H9 (cell line): ENCODE data around the gene INHBB. TPM values are rescaled to one million over a fixed set of nuclear protein-coding genes. Genes with fewer than 3 reads are reported as not detected.

ENCODE experiments used
- DNase-seq: peaks from one replicate; pipeline ENCODE4 v3.0.0-alpha.2; 2017
- H2AFZ ChIP-seq: one replicate; pipeline ENCODE4 v1.6.1; 2013; ENCODE audit warnings: mild to moderate bottlenecking, low read length, control low read depth, moderate library complexity
- H2AK5ac ChIP-seq: 2 replicates; pipeline ENCODE4 v1.6.1; 2013; ENCODE audit warnings: low read length, control low read depth, mixed read lengths; ENCODE audit not compliant: insufficient read length
- H2BK120ac ChIP-seq: one replicate; pipeline ENCODE4 v1.6.1; 2013; ENCODE audit warnings: low read depth, mild to moderate bottlenecking, low read length, control low read depth, inconsistent platforms; ENCODE audit not compliant: poor library complexity, severe bottlenecking
- H2BK12ac ChIP-seq: 2 replicates; pipeline ENCODE4 v1.6.1; 2013; ENCODE audit warnings: low read length, control low read depth, mixed read lengths, low read depth; ENCODE audit not compliant: insufficient read length
- H2BK15ac ChIP-seq: 2 replicates; pipeline ENCODE4 v1.6.1; 2013; ENCODE audit warnings: low read depth, low read length, control low read depth
- H2BK20ac ChIP-seq: one replicate; pipeline ENCODE4 v1.6.1; 2013; ENCODE audit warnings: low read depth, mild to moderate bottlenecking, low read length, control low read depth, inconsistent platforms; ENCODE audit not compliant: poor library complexity, severe bottlenecking
- H2BK5ac ChIP-seq: 2 replicates; pipeline ENCODE4 v1.6.1; 2013; ENCODE audit warnings: low read length, control low read depth, mixed read lengths; ENCODE audit not compliant: insufficient read length
- H3K14ac ChIP-seq: 2 replicates; pipeline ENCODE4 v1.6.1; 2013; ENCODE audit warnings: low read length, control low read depth; ENCODE audit not compliant: insufficient read depth
- H3K18ac ChIP-seq: 2 replicates; pipeline ENCODE4 v1.6.1; 2013; ENCODE audit warnings: low read depth, mild to moderate bottlenecking, mixed read lengths, low read length, control low read depth; ENCODE audit not compliant: insufficient read length
- H3K23ac ChIP-seq: 2 replicates; pipeline ENCODE4 v1.6.1; 2013; ENCODE audit warnings: low read length, control low read depth, mixed read lengths, low read depth; ENCODE audit not compliant: insufficient read length
- H3K23me2 ChIP-seq: 2 replicates; pipeline ENCODE4 v1.6.1; 2013; ENCODE audit warnings: low read depth, mild to moderate bottlenecking, mixed read lengths, low read length, control low read depth; ENCODE audit not compliant: insufficient read length, poor library complexity, severe bottlenecking
- H3K27ac ChIP-seq: 2 replicates; pipeline ENCODE4 v1.5.1; 2013; ENCODE audit warnings: low read length, control low read depth, mixed read lengths, low read depth; ENCODE audit not compliant: insufficient read length
- H3K27me3 ChIP-seq: 2 replicates; pipeline ENCODE4 v1.6.1; 2013; ENCODE audit warnings: low read length, control low read depth, inconsistent platforms; ENCODE audit not compliant: insufficient read depth
- H3K4ac ChIP-seq: 2 replicates; pipeline ENCODE4 v1.6.1; 2013; ENCODE audit warnings: low read depth, mild to moderate bottlenecking, control low read depth, inconsistent platforms, low read length, moderate library complexity
- H3K4me1 ChIP-seq: 2 replicates; pipeline ENCODE4 v1.6.1; 2013; ENCODE audit warnings: low read length, control low read depth, inconsistent platforms; ENCODE audit not compliant: insufficient read depth
- H3K4me2 ChIP-seq: 2 replicates; pipeline ENCODE4 v1.6.1; 2013; ENCODE audit warnings: low read length, control low read depth, mixed read lengths; ENCODE audit not compliant: insufficient read length, insufficient read depth
- H3K56ac ChIP-seq: 2 replicates; pipeline ENCODE4 v1.6.1; 2013; ENCODE audit warnings: low read depth, mild to moderate bottlenecking, mixed read lengths, low read length, control low read depth; ENCODE audit not compliant: insufficient read length
- H3K79me1 ChIP-seq: 2 replicates; pipeline ENCODE4 v1.6.1; 2013; ENCODE audit warnings: low read depth, mild to moderate bottlenecking, moderate library complexity, low read length, control low read depth, inconsistent platforms; ENCODE audit not compliant: insufficient read depth, poor library complexity, severe bottlenecking
- H3K79me2 ChIP-seq: 2 replicates; pipeline ENCODE4 v1.6.1; 2013; ENCODE audit warnings: low read length, control low read depth, inconsistent platforms; ENCODE audit not compliant: insufficient read depth
- H3K9ac ChIP-seq: 2 replicates; pipeline ENCODE4 v1.6.1; 2013; ENCODE audit warnings: low read length, control low read depth, mixed read lengths; ENCODE audit not compliant: insufficient read length; ENCODE audit errors: extremely low read depth
- H3K9me3 ChIP-seq: one replicate; pipeline ENCODE4 v1.6.1; 2013; ENCODE audit warnings: low read depth, low read length, inconsistent platforms; ENCODE audit not compliant: control insufficient read depth
- H3T11ph ChIP-seq: one replicate; pipeline ENCODE4 v1.6.1; 2013; ENCODE audit warnings: mild to moderate bottlenecking, low read length, control low read depth, inconsistent platforms
- H4K20me1 ChIP-seq: one replicate; pipeline ENCODE4 v1.6.1; 2013; ENCODE audit not compliant: control insufficient read depth, insufficient read length, insufficient read depth
- H4K5ac ChIP-seq: 2 replicates; pipeline ENCODE4 v1.6.1; 2013; ENCODE audit warnings: low read depth, mild to moderate bottlenecking, mixed read lengths, low read length, control low read depth; ENCODE audit not compliant: insufficient read length
- H4K8ac ChIP-seq: replicated peaks from 2 replicates; pipeline ENCODE4 v1.6.1; 2013; ENCODE audit warnings: low read length, control low read depth, mixed read lengths, low read depth; ENCODE audit not compliant: insufficient read length
- H4K91ac ChIP-seq: 2 replicates; pipeline ENCODE4 v1.6.1; 2013; ENCODE audit warnings: low read depth, mild to moderate bottlenecking, moderate library complexity, mixed read lengths, low read length, control low read depth; ENCODE audit not compliant: insufficient read length
- H3K27ac Mint-ChIP-seq, 3 experiments: 2 replicates in 2 of 3; 3 replicates in 1 of 3; pipeline ENCODE4 v1.8.0; 2020 to 2021; ENCODE audit warnings: mixed read lengths in 3 of 3, mild to moderate bottlenecking in 1 of 3, moderate library complexity in 1 of 3
- H3K27me3 Mint-ChIP-seq: 2 replicates; pipeline ENCODE4 v1.8.0; 2021; ENCODE audit warnings: low read depth, mild to moderate bottlenecking, moderate library complexity, mixed read lengths
- H3K36me3 Mint-ChIP-seq, 3 experiments: 2 replicates in 2 of 3; 3 replicates in 1 of 3; pipeline ENCODE4 v1.8.0; 2020 to 2021; ENCODE audit warnings: low read depth in 3 of 3, mixed read lengths in 3 of 3; ENCODE audit not compliant: insufficient read depth in 1 of 3
- H3K4me1 Mint-ChIP-seq, 2 experiments: 2 replicates each; pipeline ENCODE4 v1.8.0; 2020; ENCODE audit warnings: mixed read lengths in 2 of 2
- H3K4me3 Mint-ChIP-seq, 2 experiments: 2 replicates in 1 of 2; 3 replicates in 1 of 2; pipeline ENCODE4 v1.8.0; 2020 to 2021; ENCODE audit warnings: mild to moderate bottlenecking in 2 of 2, mixed read lengths in 2 of 2, moderate library complexity in 1 of 2
- H3K9me3 Mint-ChIP-seq, 2 experiments: 2 replicates in 1 of 2; 3 replicates in 1 of 2; pipeline ENCODE4 v1.8.0; 2020; ENCODE audit warnings: mild to moderate bottlenecking in 2 of 2, mixed read lengths in 2 of 2, moderate library complexity in 1 of 2
- WGBS: extraction: QIAGEN DNeasy Blood & Tissue Kit; methylation state at CpG from one replicate; pipeline ENCODE4 v1.1.7; 2013; ENCODE audit warnings: missing lambda C conversion rate, low lambda C conversion rate, mixed read lengths; ENCODE audit not compliant: insufficient read length; ENCODE audit errors: extremely low coverage; 5-methylcytosine and 5-hydroxymethylcytosine counted together
- total RNA-seq: library from RNA; stranded (reverse); gene quantifications from 2 replicates; pipeline ENCODE4 v1.2.1, GENCODE V29; 2021
- TF ChIP-seq, protein P1 (sequence below): fragments of 200-600 bp; sonication (generic); conservative IDR thresholded peaks from 3 replicates; pipeline ENCODE4 v1.8.0; 2021; ENCODE audit warnings: antibody characterized with exemption, mild to moderate bottlenecking

The INHBB gene
- total RNA-seq, 1 experiment from 2014 or later, result 0.13 TPM

DNA sequence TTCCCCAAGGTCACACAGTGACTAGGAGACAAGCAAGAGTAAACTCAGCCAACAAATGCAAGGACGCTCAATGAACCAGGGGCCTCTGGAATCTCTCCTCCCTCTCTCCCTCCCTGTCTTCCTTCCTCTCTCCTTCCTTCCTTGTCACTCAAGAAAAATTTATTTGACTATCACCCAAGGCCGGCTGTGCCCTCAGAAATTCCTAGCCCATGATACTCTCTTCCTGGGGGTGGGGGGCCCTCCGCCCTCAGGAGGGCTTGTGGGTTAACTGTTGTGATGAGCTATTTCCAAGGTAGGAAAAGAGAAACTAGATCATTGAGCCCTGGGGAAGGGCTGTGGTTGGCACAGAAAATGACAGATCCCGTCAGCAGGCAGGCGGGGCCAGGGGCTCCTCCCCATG lies 21.7 kb downstream of the INHBB start:
- H3T11ph ChIP-seq, result no peak overlapping the region
- H3K27ac ChIP-seq, result no peak overlapping the region
- no peak overlapping the region for H2BK12ac ChIP-seq
- no peak overlapping the region for H4K5ac ChIP-seq
- WGBS, result no CpG with 5 or more reads among the region's 5 CpGs
- H3K79me2 ChIP-seq, result no peaks in the 10 kb centered on the region
- no peak overlapping the region for H3K23ac ChIP-seq
- no peak overlapping the region for H2BK5ac ChIP-seq
- H3K23me2 ChIP-seq, result no peaks in the 10 kb centered on the region
- Mint-ChIP-seq H3K9me3 (peaks cover 0 to 2% of the 10 kb centered on the region in 2 experiments; a peak in 2 of 5 replicates), H3K27ac (no peak overlapping the region), H3K4me3 (no peak overlapping the region), H3K4me1 (peaks cover 27 to 35% of the 10 kb centered on the region in 2 experiments), H3K36me3 (no peaks in the 10 kb centered on the region; a peak in 2 of 7 replicates), H3K27me3 (peaks cover 74% of the 10 kb centered on the region)
- no peaks in the 10 kb centered on the region for H4K20me1 ChIP-seq
- no peak overlapping the region for H3K18ac ChIP-seq
- H2BK20ac ChIP-seq, result no peak overlapping the region
- H3K56ac ChIP-seq, result no peak overlapping the region
- H2AFZ ChIP-seq, result no peak overlapping the region
- DNase-seq, result no peak
- no peaks in the 10 kb centered on the region for H3K9me3 ChIP-seq
- no peak overlapping the region for H3K9ac ChIP-seq
- no peak overlapping the region for H2BK15ac ChIP-seq
- no peak overlapping the region for H2BK120ac ChIP-seq
- H3K79me1 ChIP-seq, result no peaks in the 10 kb centered on the region
- H4K8ac ChIP-seq, result no peak overlapping the region
- H2AK5ac ChIP-seq, result no peak overlapping the region
- no peak overlapping the region for H3K4me2 ChIP-seq
- no peaks in the 10 kb centered on the region for H3K27me3 ChIP-seq
- H3K4ac ChIP-seq, result no peak overlapping the region
- TF ChIP-seq, protein P1, sequence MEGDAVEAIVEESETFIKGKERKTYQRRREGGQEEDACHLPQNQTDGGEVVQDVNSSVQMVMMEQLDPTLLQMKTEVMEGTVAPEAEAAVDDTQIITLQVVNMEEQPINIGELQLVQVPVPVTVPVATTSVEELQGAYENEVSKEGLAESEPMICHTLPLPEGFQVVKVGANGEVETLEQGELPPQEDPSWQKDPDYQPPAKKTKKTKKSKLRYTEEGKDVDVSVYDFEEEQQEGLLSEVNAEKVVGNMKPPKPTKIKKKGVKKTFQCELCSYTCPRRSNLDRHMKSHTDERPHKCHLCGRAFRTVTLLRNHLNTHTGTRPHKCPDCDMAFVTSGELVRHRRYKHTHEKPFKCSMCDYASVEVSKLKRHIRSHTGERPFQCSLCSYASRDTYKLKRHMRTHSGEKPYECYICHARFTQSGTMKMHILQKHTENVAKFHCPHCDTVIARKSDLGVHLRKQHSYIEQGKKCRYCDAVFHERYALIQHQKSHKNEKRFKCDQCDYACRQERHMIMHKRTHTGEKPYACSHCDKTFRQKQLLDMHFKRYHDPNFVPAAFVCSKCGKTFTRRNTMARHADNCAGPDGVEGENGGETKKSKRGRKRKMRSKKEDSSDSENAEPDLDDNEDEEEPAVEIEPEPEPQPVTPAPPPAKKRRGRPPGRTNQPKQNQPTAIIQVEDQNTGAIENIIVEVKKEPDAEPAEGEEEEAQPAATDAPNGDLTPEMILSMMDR, result no peak
- H3K4me1 ChIP-seq, result peaks cover 8% of the 10 kb centered on the region; the same call in 1 of the 2 replicates
- H4K91ac ChIP-seq, result no peak overlapping the region
- H3K14ac ChIP-seq, result no peak overlapping the region
